T-helper 2 cell treated with Interferon-gamma antibody and Interleukin-4, amounts not matched to agents 100 ng/mL and 5 ng/mL, for 36 hours (primary cell): ENCODE results near the gene SCYL3. TPM values are rescaled to one million over a fixed set of nuclear protein-coding genes. Genes with fewer than 3 reads are reported as not detected.
"Not testable (repeated sequence)": the region's sequence is repeated elsewhere in the genome, so short reads cannot be mapped to it uniquely, and the experiment has no call there.

Experiments used
- intact Hi-C: fragments of 100-400 bp; cut with micrococcal nuclease; formaldehyde crosslinking; loops from one replicate; pipeline ENCODE4 v1.15.1; 2023
- total RNA-seq: library from RNA; stranded (reverse); gene quantifications from 2 replicates; pipeline ENCODE4 v1.2.3, GENCODE V29; 2022

The SCYL3 gene
- total RNA-seq, 1 donor from 2014 or later: 14.2 TPM

DNA sequence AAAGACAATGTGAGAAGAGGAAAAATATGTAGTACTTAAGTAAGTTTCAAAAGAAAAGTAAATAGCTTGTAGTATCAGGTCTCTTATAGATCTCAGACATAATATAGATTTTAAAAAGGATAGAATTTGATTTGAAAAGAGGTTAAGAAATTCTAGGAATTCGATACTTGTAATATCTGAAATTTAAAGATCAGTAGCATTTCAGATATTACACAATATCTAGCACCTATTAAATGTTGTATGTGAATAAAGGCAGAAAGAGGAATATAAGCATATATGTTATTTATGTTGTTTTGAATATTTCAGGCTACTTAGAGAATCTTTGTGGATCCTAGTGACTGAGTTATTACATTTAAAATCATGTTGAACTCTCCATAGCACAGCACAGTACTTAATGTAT, 64.0 kb downstream of the SCYL3 start:
- intact Hi-C loops: no loop called here

DNA sequence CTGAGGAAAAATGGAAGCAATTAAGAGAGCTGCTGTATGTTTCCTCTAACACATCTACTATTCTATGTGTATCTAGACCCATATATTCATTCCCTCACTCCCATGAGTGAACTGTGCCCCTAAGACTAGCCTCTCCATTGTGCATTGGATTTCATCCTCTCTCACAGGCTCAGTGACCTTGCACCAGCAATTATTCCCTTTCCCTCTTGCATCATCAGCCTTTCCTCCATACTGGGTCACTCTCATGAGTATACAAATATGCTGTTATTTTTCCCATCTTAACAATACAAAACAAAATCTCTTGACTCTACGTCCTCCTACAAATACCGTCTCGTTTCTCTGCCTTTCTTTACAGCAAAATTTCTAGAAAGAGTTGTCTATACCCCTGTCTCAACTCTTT, 69.5 kb downstream of the SCYL3 start:
- intact Hi-C loops: no loop called here

DNA sequence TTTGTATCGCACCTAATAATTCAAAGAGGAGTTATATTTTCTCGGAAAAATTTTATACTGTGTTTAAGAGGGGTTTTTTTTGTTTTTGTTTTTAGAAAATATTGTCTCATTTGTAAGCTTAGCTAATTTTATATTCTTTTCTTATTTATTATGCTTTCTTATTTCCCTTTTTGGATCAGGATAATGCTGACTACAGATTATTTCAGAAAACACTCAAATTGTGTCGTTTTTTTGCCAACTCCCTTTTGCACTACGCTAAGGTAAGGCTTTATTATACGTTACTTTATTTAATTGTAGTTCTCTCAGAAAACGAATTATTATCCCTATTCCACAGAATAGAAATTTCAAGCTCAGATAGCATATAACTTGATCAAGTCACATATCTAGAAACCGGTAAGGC, 72.2 kb downstream of the SCYL3 start:
- intact Hi-C loops: no loop called here

DNA sequence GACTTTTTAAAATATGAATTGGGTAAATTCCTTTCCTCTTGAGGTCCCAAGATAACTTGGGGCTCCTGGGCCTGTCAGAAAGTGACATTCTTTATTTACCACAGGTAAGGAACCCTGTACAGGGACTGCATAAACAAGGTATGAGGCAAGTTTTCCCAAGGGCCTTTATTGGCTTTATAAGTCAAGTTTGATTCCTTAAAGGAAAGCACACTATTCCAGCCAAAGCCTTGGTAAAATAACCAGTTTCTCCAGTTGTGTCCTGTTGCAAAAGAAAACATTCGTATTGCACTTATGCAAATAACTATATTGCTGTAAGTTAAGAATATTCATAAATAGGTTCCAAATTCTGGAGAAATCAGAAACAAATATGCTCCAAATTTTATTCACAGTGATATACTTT, 77.1 kb downstream of the SCYL3 start:
- intact Hi-C loops: no loop called here

DNA sequence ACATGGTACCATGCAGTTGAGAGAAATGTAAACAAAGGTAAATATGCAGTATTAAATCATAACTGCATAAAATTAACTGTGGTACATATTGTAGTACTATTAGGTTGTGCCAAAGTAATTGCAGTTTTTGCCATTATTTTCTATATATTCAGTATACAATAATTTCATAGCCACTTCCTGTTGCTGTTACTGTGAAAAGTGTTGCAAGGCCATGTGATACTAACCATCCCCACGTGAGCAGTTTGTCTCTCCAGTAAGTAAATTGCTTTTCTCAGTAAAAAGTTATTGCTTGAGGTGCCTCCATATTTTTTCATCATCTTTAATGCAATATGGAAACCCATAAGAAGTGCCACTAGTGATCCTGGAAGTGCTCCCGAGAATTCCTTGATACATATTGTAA, 79.4 kb downstream of the SCYL3 start:
- intact Hi-C loops: no loop called here

DNA sequence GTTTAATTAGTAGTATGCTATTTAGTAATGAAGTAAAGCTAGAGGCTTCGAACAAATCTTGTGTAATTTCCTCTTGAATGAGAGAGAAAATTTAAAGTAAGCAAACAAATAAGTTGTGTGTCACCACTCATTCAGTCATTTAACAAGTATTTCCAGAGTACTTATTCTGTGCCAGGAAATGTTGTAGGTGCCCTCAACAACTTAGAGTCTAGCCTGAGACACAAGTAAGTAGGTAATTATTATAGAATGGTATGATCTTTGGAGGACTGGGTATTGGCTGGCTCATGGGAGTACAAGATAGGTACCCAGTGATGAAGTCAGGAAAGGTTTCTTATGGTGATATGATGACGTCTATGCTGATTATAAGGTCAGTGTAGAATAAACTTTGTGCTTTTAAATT, 81.6 kb downstream of the SCYL3 start:
- intact Hi-C loops: no loop called here

DNA sequence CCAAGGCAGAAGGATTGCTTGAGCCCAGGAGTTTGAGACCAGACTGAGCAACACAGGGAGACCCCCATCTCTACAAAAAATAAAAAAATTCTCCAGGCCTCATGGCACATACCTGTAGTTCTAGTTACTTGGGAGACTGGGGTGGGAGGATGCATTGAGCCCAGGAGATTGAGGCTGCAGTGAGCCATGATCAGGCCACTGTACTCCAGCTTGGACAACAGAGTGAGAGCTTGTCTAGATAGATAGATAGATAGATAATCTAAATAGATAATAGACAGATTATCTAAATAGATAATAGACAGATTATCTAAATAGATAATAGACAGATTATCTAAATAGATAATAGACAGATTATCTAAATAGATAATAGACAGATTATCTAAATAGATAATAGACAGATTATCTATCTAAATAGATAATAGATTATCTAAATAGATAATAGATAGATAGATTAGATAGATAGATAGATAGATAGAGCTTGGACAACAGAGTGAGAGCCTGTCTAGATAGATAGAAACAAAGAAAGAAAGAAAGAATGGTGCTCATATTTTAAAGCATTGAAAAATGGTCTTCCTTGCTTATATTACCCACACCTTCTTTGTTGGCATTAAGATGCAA, 82.2 kb downstream of the SCYL3 start:
- intact Hi-C loops: not testable (repeated sequence)

DNA sequence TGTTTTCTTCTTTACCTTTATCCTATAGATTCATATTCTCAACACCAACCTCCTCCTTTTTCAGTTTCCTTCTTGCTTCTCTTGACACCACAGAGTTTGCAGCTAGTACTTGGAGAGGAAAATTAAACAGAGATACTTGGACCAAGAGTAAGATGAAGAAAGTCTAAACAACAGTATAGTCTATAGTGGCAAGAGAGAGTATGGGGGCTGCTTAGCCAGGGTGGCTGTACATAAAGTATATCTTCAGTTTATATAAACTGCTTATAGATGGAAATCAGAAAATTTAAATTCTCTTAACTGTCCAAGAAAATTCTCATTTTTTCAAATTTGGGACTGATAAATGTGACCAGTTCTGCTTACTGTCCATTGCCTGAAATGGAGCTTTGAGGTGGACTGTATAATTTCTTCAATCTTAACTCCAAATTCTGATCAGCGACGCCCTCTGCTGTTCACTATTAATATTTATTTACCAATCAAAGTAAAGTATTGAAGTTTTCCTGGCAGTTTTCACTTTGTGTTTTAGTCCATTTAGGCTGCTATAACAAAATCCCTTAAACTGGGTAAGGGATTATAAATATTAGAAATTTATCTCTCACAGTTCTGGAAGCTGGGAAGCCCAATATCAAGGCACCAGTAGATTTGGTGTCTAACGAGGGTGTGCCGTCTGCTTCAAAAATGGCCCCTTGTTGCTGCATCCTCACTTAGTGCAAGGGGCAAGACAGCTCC, 84.2 kb downstream of the SCYL3 start:
- intact Hi-C loops: loop anchor here (1.0 kb wide), 2 partner anchors 223 to 259 kb away; partner anchors contain the start of gene F5

DNA sequence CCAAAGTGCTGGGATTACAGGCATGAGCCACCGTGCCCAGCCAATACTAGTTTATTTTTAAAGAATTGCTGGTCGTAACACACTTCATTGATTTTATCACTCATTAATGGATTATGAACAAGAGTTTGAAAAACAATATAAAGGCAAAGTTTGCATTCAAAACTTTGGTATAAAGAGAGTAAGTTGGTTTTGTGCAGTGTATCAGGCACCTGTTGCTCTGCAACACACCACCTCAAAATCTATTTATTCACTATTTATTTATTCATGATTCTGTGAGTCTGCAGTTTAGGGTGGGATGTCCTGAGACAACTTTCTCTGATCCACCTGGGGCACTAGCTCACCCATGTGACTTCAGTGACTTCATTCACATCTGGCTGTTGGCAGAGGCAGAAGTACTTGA, 88.8 kb downstream of the SCYL3 start:
- intact Hi-C loops: no loop called here

DNA sequence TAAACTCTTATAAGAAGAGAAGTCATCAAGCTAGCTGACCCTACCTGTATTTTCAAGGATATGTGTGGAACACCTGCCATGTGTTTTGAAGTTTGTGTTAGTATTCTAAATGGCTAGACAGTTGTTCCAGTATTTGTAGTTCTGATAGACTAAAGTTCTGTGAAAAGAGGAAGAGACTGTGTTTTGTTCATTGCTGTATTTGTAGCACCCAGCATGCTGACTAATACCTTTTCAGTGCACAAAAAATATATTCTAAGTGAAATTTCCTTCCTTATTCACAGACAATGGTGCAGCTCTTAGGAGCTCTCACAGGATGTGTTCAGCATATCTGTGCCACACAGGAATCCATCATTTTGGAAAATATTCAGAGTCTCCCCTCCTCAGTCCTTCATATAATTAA, 90.8 kb downstream of the SCYL3 start:
- intact Hi-C loops: no loop called here

Other genes starting within 250 kb of the SCYL3 start
- 517 and 529 TPM in 2 replicates for gene SELL, start 182.3 kb downstream of the SCYL3 start, total RNA-seq
- gene SELE, start 159.8 kb downstream of the SCYL3 start, total RNA-seq: not detected in 2 replicates
- gene METTL18, start 99.0 kb downstream of the SCYL3 start, total RNA-seq: 11.3 and 14.1 TPM in 2 replicates
- gene KIFAP3, start 180.8 kb upstream of the SCYL3 start, total RNA-seq: 20.7 and 20.8 TPM in 2 replicates